Ascending aorta (tissue), 2 donors: ENCODE measurements around the gene ANXA6. TPM values are rescaled to one million over a fixed set of nuclear protein-coding genes. Genes with fewer than 3 reads are reported as not detected.
"Not testable (repeated sequence)": the region's sequence is repeated elsewhere in the genome, so short reads cannot be mapped to it uniquely, and the experiment has no call there.

ENCODE experiments used
- DNase-seq, 2 donors: peaks; one replicate each; pipeline ENCODE4 v3.0.0-alpha.2; 2019; ENCODE audit warnings: low spot score in 2 of 2
- H3K27ac ChIP-seq, 2 donors: fragments of 200-600 bp; sonication (generic); one replicate each; pipeline ENCODE4 v1.5.1; 2016 to 2017; ENCODE audit warnings: mild to moderate bottlenecking in 1 of 2
- H3K27me3 ChIP-seq: fragments of 200-600 bp; sonication (generic); one replicate; pipeline ENCODE4 v1.5.1; 2017
- H3K36me3 ChIP-seq, 2 donors: fragments of 200-600 bp; sonication (generic); one replicate each; pipeline ENCODE4 v1.5.1; 2016
- H3K4me1 ChIP-seq, 2 donors: fragments of 200-600 bp; sonication (generic); one replicate each; pipeline ENCODE4 v1.5.1; 2016 to 2017; ENCODE audit warnings: mild to moderate bottlenecking in 1 of 2
- H3K4me3 ChIP-seq, 2 donors: fragments of 200-600 bp; sonication (generic); one replicate each; pipeline ENCODE4 v1.5.1; 2016 to 2017; ENCODE audit warnings: mild to moderate bottlenecking in 1 of 2
- H3K9me3 ChIP-seq, 2 donors: fragments of 200-600 bp; sonication (generic); one replicate each; pipeline ENCODE4 v1.5.1; 2016
- CTCF ChIP-seq, 3 experiments: fragments of 200-600 bp in 2 of 3; fragments of 450-650 bp in 1 of 3; sonication (generic) in 2 of 3; IDR thresholded peaks; one replicate each; pipeline ENCODE4 v1.5.1; 2016 to 2019; ENCODE audit warnings: antibody characterized with exemption in 3 of 3, mild to moderate bottlenecking in 1 of 3, moderate library complexity in 1 of 3
- intact Hi-C: fragments of 100-400 bp; cut with DNase I; formaldehyde crosslinking; loops from one replicate; pipeline ENCODE4 v1.15.1; 2023
- total RNA-seq: library from RNA; depleted of rRNA; stranded (reverse); fragments of >200 nt; gene quantifications from one replicate; pipeline ENCODE4 v1.1.0, GENCODE V29; 2016

Gene ANXA6
- total RNA-seq, 1 donor from 2014 or later: 334 TPM

DNA sequence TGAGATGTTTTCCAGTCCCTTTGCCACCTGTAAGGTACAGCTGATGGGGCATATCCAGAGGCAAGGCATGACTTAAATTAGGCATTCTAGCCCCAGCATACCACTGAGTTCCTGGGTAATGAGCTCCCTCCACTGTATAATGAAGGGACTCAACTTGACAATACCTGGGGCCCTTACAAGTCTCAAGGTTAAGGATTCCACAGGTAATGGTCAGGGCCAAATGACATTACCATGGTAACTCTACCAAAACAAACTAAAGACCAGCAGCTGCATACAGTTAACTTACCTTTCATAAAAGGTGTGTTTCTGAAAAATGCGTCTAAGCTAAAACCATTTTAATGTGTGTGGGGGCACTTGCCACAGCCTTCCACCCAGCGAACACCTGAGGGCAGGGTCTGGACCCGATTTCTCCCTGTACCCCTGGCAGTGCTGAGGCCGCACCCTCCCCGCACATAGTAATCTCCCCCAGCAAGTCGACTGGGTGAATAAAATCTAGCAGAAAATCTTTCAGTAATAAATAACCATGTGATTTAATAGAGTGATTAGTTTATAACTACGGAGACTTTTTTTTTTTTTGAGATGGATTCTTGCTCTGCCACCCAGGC, 42.1 kb upstream of the ANXA6 start:
- TF ChIP-seq CTCF (IDR thresholded peaks at IDR 0.05): no peak
- Histone ChIP-seq H3K4me3 (no peak overlapping the region), H3K27me3 (no peaks in the 10 kb centered on the region), H3K27ac (no peak overlapping the region), H3K36me3 (peaks cover 16 to 34% of the 10 kb centered on the region in 2 donors), H3K9me3 (no peaks in the 10 kb centered on the region), H3K4me1 (no peaks in the 10 kb centered on the region)
- intact Hi-C loops: no loop called here
- DNase-seq: peak in 1 of 2 donors; percentile 22

GRCh38 chr5:151198861-151199260, 41.3 kb upstream of the ANXA6 start:
- no peak for TF ChIP-seq CTCF (IDR thresholded peaks at IDR 0.05)
- no peak overlapping the region for H3K27ac ChIP-seq
- H3K27me3 ChIP-seq: no peaks in the 10 kb centered on the region
- H3K4me3 ChIP-seq: no peak overlapping the region
- H3K9me3 ChIP-seq: no peaks in the 10 kb centered on the region
- intact Hi-C loops: no loop called here
- peaks cover 16 to 34% of the 10 kb centered on the region in 2 donors for H3K36me3 ChIP-seq
- no peaks in the 10 kb centered on the region for H3K4me1 ChIP-seq
- DNase-seq: peak in 1 of 2 donors; percentile 45

GRCh38 chr5:151197291-151197600, 39.7 kb upstream of the ANXA6 start:
- H3K27ac ChIP-seq, intact Hi-C loops, H3K27me3 ChIP-seq, H3K4me3 ChIP-seq, H3K4me1 ChIP-seq, H3K9me3 ChIP-seq: not testable (repeated sequence)
- peak in 1 of 2 donors; percentile 35 for DNase-seq
- H3K36me3 ChIP-seq: peaks cover 12 to 34% of the 10 kb centered on the region in 2 donors

DNA sequence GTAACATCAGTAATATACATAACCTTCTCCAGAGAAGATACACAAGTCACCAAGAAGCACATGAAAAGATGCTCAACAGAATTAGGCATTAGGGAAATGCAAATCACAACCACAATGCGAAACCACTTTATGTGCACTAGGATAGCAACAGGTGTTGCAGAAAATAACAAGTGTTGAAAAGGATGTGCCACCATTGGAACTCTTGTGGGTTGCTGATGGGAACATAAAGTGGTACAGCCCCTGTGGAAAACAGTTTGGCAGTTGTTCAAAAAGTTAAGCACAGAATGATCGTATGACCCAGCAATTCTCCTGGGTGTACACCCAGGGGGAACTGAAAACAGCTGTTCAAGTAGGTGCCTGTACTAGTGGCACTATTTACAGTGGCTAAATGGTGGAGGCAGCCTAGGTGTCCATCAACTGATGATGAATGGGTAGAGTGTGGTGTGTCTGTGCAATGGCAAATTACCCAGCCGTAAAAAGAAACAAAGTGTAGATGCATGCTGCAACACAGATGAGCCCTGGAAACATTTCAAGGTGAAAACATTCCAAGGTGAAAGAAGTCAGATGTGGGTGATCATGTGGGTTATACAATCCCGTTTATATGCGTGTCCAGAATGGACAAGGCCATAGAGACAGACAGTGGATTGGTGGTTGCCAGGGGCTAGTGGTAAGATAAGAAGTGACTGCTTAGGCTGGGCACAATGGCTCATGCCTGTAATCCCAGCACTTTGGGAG, 39.1 kb upstream of the ANXA6 start:
- peaks cover 12 to 34% of the 10 kb centered on the region in 2 donors for H3K36me3 ChIP-seq
- intact Hi-C loops: no loop called here
- peak in 1 of 2 donors; percentile 27 for DNase-seq
- TF ChIP-seq CTCF (IDR thresholded peaks at IDR 0.05): no peak
- H3K4me1 ChIP-seq: no peaks in the 10 kb centered on the region
- no peaks in the 10 kb centered on the region for H3K9me3 ChIP-seq
- H3K27ac ChIP-seq: no peak overlapping the region
- no peaks in the 10 kb centered on the region for H3K27me3 ChIP-seq
- no peak overlapping the region for H3K4me3 ChIP-seq

DNA sequence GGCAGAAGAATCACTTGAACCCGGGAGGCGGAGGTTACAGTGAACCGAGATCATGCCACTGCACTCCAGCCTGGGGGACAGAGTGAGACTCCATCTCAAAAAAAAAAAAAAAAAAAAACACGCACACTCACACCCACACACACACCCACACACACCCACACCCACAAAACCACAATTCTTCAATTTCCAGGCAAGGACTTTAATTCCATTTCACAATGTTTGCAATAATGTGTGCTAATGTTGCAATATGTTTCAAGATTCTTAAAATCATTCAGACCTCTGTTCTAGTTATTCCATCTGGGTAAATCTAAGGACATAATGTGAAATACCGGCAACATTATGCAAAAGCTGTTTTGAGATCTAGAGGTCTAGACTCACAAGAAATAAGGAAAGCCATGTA, 38.0 kb upstream of the ANXA6 start:
- H3K27me3 ChIP-seq: no peaks in the 10 kb centered on the region
- peak in 1 of 2 donors; percentile 28 for DNase-seq
- H3K27ac ChIP-seq: no peak overlapping the region
- no peak for TF ChIP-seq CTCF (IDR thresholded peaks at IDR 0.05)
- H3K4me1 ChIP-seq: no peaks in the 10 kb centered on the region
- no peak overlapping the region for H3K4me3 ChIP-seq
- intact Hi-C loops: no loop called here
- H3K36me3 ChIP-seq: peaks cover 5 to 25% of the 10 kb centered on the region in 2 donors
- H3K9me3 ChIP-seq: no peaks in the 10 kb centered on the region

DNA sequence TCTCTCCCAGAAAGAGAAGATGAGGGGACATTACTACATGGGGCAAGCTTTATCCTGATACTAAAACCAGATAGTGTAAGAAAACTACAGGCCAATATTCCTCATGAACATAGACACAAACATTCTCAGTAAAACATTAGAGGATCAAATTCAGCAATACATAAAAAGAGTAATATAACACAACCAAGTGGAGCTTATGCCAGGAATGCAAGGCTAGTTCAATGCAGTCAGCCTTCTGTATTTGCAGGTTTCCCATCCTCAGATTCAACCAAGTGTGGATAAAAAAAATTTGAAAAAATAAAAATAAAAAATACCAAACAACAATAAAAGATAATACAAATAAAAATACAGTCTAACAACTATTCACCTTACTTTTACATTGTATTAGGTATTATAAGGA, 35.0 kb upstream of the ANXA6 start:
- intact Hi-C loops: no loop called here
- TF ChIP-seq CTCF (IDR thresholded peaks at IDR 0.05): no peak
- Histone ChIP-seq H3K27me3 (no peaks in the 10 kb centered on the region), H3K36me3 (peaks cover 0 to 10% of the 10 kb centered on the region in 2 donors), H3K4me1 (no peaks in the 10 kb centered on the region), H3K27ac (no peak overlapping the region), H3K9me3 (peaks cover 0 to 11% of the 10 kb centered on the region in 2 donors), H3K4me3 (no peak overlapping the region)
- no peak for DNase-seq
